GM23338 (cell line): ENCODE measurements around the gene KCNK5. TPM values are rescaled to one million over a fixed set of nuclear protein-coding genes. Genes with fewer than 3 reads are reported as not detected.

ENCODE experiments used
- ATAC-seq: fragments of 200-7000 bp; cut with Tn5 transposase; 3 replicates; pipeline ENCODE4 v1.9.1; 2020
- DNase-seq: peaks from one replicate; pipeline ENCODE4 v3.0.0-alpha.2; 2015; ENCODE audit warnings: low spot score
- H2AFZ ChIP-seq: fragments of 200-600 bp; sonication (generic); 2 replicates; pipeline ENCODE4 v1.8.0; 2016; ENCODE audit warnings: antibody characterized with exemption, mild to moderate bottlenecking, moderate library complexity
- H3F3A ChIP-seq: fragments of 200-600 bp; sonication (generic); replicated peaks from 2 replicates; pipeline ENCODE4 v1.8.0; 2017; ENCODE audit warnings: antibody characterized with exemption, mixed run types, low read depth
- H3K27ac ChIP-seq: fragments of 200-600 bp; sonication (generic); 2 replicates; pipeline ENCODE4 v1.6.1; 2016; ENCODE audit warnings: low read depth
- H3K27me3 ChIP-seq: fragments of 200-600 bp; sonication (generic); 2 replicates; pipeline ENCODE4 v1.8.0; 2016; ENCODE audit warnings: mild to moderate bottlenecking, mixed run types, moderate library complexity; ENCODE audit not compliant: insufficient read depth
- H3K36me3 ChIP-seq: fragments of 200-600 bp; sonication (generic); 2 replicates; pipeline ENCODE4 v1.8.0; 2016; ENCODE audit warnings: mild to moderate bottlenecking; ENCODE audit not compliant: insufficient read depth
- H3K4me1 ChIP-seq: fragments of 200-600 bp; sonication (generic); 2 replicates; pipeline ENCODE4 v1.8.0; 2016; ENCODE audit warnings: mild to moderate bottlenecking, moderate library complexity; ENCODE audit not compliant: insufficient read depth
- H3K4me2 ChIP-seq: fragments of 200-600 bp; sonication (generic); 2 replicates; pipeline ENCODE4 v1.7.1; 2017; ENCODE audit warnings: mixed run types
- H3K4me3 ChIP-seq: fragments of 200-600 bp; sonication (generic); 2 replicates; pipeline ENCODE4 v1.6.1; 2016; ENCODE audit warnings: mixed run types
- H3K79me2 ChIP-seq: fragments of 200-600 bp; sonication (generic); replicated peaks from 2 replicates; pipeline ENCODE4 v1.8.0; 2017; ENCODE audit warnings: mild to moderate bottlenecking; ENCODE audit not compliant: insufficient read depth
- H3K9me2 ChIP-seq: fragments of 200-600 bp; sonication (generic); 2 replicates; pipeline ENCODE4 v1.8.0; 2017; ENCODE audit not compliant: insufficient read depth
- H4K20me1 ChIP-seq: fragments of 200-600 bp; sonication (generic); replicated peaks from 2 replicates; pipeline ENCODE4 v1.8.0; 2017; ENCODE audit warnings: mild to moderate bottlenecking; ENCODE audit not compliant: insufficient read depth
- H3K27ac Mint-ChIP-seq: 2 replicates; pipeline ENCODE4 v1.8.0; 2020; ENCODE audit warnings: inconsistent platforms, mild to moderate bottlenecking, moderate library complexity, mixed read lengths
- H3K27me3 Mint-ChIP-seq: 3 replicates; pipeline ENCODE4 v1.8.0; 2022; ENCODE audit warnings: low read depth, mild to moderate bottlenecking, moderate library complexity, mixed read lengths, inconsistent platforms; ENCODE audit not compliant: insufficient read depth, poor library complexity
- H3K36me3 Mint-ChIP-seq: 3 replicates; pipeline ENCODE4 v1.8.0; 2021; ENCODE audit warnings: low read depth, mild to moderate bottlenecking, inconsistent platforms, moderate library complexity, mixed read lengths
- H3K4me1 Mint-ChIP-seq: 3 replicates; pipeline ENCODE4 v1.8.0; 2020; ENCODE audit warnings: mild to moderate bottlenecking, inconsistent platforms, mixed read lengths
- H3K4me3 Mint-ChIP-seq: 3 replicates; pipeline ENCODE4 v1.8.0; 2021; ENCODE audit warnings: moderate library complexity, mild to moderate bottlenecking, inconsistent platforms, mixed read lengths
- H3K9me3 Mint-ChIP-seq: 3 replicates; pipeline ENCODE4 v1.8.0; 2020; ENCODE audit warnings: moderate library complexity, mild to moderate bottlenecking, inconsistent platforms, mixed read lengths
- CREB1 ChIP-seq: fragments of 250-450 bp; sonication (Bioruptor Pico); IDR thresholded peaks from 2 replicates; pipeline ENCODE4 v1.5.0; 2020; ENCODE audit warnings: low read depth, mild to moderate bottlenecking, moderate library complexity
- CTCF ChIP-seq, 2 experiments: fragments of 200-600 bp in 1 of 2; sonication (generic) in 1 of 2; conservative IDR thresholded peaks; 2 replicates each; pipeline versions ENCODE4 v1.5.1 to v1.6.1; 2016 to 2017; ENCODE audit warnings: antibody characterized with exemption in 2 of 2, low read depth in 2 of 2, mild to moderate bottlenecking in 2 of 2, moderate library complexity in 1 of 2
- ETS1 ChIP-seq: IDR thresholded peaks from 2 replicates; pipeline ENCODE4 v1.6.1; 2016; ENCODE audit warnings: antibody characterized with exemption
- EZH2 ChIP-seq: fragments of 200-600 bp; sonication (generic); IDR thresholded peaks from one replicate; pipeline ENCODE4 v1.8.0; 2017; ENCODE audit warnings: antibody characterized with exemption, mild to moderate bottlenecking, low read depth; ENCODE audit not compliant: unreplicated experiment
- EZH2phosphoT487 ChIP-seq: fragments of 200-600 bp; sonication (generic); IDR thresholded peaks from one replicate; pipeline ENCODE4 v1.8.1; 2018; ENCODE audit warnings: antibody characterized with exemption; ENCODE audit not compliant: unreplicated experiment
- JUNB ChIP-seq: IDR thresholded peaks from one replicate; pipeline ENCODE4 v1.6.1; 2016; ENCODE audit warnings: antibody characterized with exemption; ENCODE audit not compliant: unreplicated experiment
- NANOG ChIP-seq: IDR thresholded peaks from 2 replicates; pipeline ENCODE4 v1.6.1; 2016; ENCODE audit warnings: antibody characterized with exemption, borderline replicate concordance
- POLR2AphosphoS5 ChIP-seq: IDR thresholded peaks from 2 replicates; pipeline ENCODE4 v1.6.1; 2016; ENCODE audit warnings: antibody characterized with exemption, low read depth
- REST ChIP-seq: IDR thresholded peaks from one replicate; pipeline ENCODE4 v1.6.1; 2018; ENCODE audit warnings: antibody characterized with exemption; ENCODE audit not compliant: unreplicated experiment
- STAT1 ChIP-seq: IDR thresholded peaks from one replicate; pipeline ENCODE4 v1.6.1; 2016; ENCODE audit warnings: antibody characterized with exemption; ENCODE audit not compliant: unreplicated experiment
- ZNF114 ChIP-seq: fragments of 250-450 bp; sonication (Bioruptor Pico); IDR thresholded peaks from 2 replicates; pipeline ENCODE4 v1.5.0; 2020; ENCODE audit warnings: mild to moderate bottlenecking, moderate library complexity
- ZNF331 ChIP-seq: fragments of 250-450 bp; sonication (Bioruptor Pico); IDR thresholded peaks from 2 replicates; pipeline ENCODE4 v1.5.0; 2020; ENCODE audit warnings: low read depth, mild to moderate bottlenecking, moderate library complexity
- ZNF462 ChIP-seq: fragments of 250-450 bp; sonication (Bioruptor Pico); IDR thresholded peaks from 2 replicates; pipeline ENCODE4 v1.5.0; 2020; ENCODE audit warnings: mild to moderate bottlenecking, moderate library complexity
- polyA plus RNA-seq: library from polyadenylated mRNA; unstranded; fragments of >200 nt; fragmentation: Nextera tagmentation; extraction: Ambion mirVana; gene quantifications from 2 replicates; pipeline ENCODE4 v1.2.1, GENCODE V29; 2016
- total RNA-seq: library from RNA; depleted of rRNA; stranded (reverse); fragments of >200 nt; shearing (Covaris generic); gene quantifications from 2 replicates; pipeline ENCODE4 v1.2.3, GENCODE V29; 2014

The KCNK5 gene
- total and polyA plus RNA-seq, 2 experiments from 2014 or later, result 9.5 to 57.4 TPM

- no peak overlapping the region for H3K4me2 ChIP-seq
- no peaks in the 10 kb centered on the region; the same call in 1 of the 2 replicates for H3F3A ChIP-seq
- peaks cover 24% of the 10 kb centered on the region for H3K36me3 ChIP-seq
- H3K9me3 Mint-ChIP-seq, result no peaks in the 10 kb centered on the region
- no peak overlapping the region for H2AFZ ChIP-seq
- peaks cover 31% of the 10 kb centered on the region for H3K4me1 Mint-ChIP-seq
- DNase-seq (no peak), ATAC-seq (no peak)
- peaks cover 66% of the 10 kb centered on the region for H3K79me2 ChIP-seq
- no peaks in the 10 kb centered on the region for H3K9me2 ChIP-seq
- peaks cover 9% of the 10 kb centered on the region; the same call in 1 of the 2 replicates for H3K4me1 ChIP-seq
- no peak for TF ChIP-seq STAT1
- no peak for TF ChIP-seq ZNF331 (CRISPR knock-in tag)
- no peak for TF ChIP-seq ETS1
- no peak for TF ChIP-seq POLR2AphosphoS5
- TF ChIP-seq ZNF114 (CRISPR knock-in tag), result no peak
- TF ChIP-seq NANOG, result no peak
- TF ChIP-seq CTCF (conservative IDR thresholded peaks at IDR 0.05; ENCODE audit: low read depth in 2 of 2), result no peak
- TF ChIP-seq JUNB, result no peak
- no peak for TF ChIP-seq EZH2
- no peak for TF ChIP-seq EZH2phosphoT487
- TF ChIP-seq CREB1 (CRISPR knock-in tag), result no peak
- no peak for TF ChIP-seq ZNF462 (CRISPR knock-in tag)
- TF ChIP-seq REST, result no peak
- no peak overlapping the region for H3K4me3 Mint-ChIP-seq
- no peak overlapping the region for H3K27ac ChIP-seq
- H3K27me3 Mint-ChIP-seq, result peaks cover 5% of the 10 kb centered on the region
- H4K20me1 ChIP-seq, result peaks cover 38% of the 10 kb centered on the region
- no peak overlapping the region for H3K4me3 ChIP-seq
- no peaks in the 10 kb centered on the region for H3K27me3 ChIP-seq
- H3K36me3 Mint-ChIP-seq, result peaks cover 49% of the 10 kb centered on the region
- no peak overlapping the region for H3K27ac Mint-ChIP-seq
Measured at GRCh38 chr6:39197922-39198500, 31.3 kb downstream of the KCNK5 start.
